ENCODE results near the gene NDFIP2.

Gene NDFIP2

DNA sequence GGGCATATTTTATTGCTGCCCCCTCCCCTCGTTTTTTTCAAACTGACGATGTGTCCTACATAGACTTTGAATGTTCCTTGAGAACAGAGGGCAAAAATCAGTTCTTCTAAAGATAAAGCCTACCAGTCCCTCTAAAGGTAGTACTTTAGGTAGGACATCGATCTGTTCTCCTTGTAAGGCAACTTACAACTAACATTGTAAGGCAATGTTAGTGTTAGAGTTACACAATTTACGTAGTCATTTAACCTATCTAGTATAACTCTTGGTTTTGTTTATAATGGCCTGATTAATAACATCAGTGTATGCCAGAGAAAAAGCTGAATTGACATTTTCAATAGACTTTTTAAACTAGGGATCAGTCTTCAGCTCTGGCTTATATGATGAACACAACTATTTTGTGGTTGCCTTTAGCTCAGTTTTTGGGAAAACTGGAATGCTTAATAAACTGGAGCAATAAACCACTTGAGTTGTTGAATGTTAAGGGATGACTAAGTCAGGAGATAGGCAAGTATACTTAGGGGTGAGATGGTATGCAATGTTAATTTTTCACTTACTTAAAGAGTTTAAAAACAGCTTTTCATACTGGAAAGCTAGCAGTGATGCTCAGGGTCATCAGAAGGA, 2.2 kb downstream of the NDFIP2 start:
- no peak for DNase-seq (ENCODE audit: low read depth)
- no peak overlapping the region for H3K4me3 ChIP-seq (ENCODE audit: low read depth, low read length)
- TF ChIP-seq POLR2A (IDR thresholded peaks at IDR 0.05; ENCODE audit: extremely low read depth, insufficient read length) (no peak), MYC (IDR thresholded peaks at IDR 0.05; ENCODE audit: low read depth, low read length) (no peak)
- TF ChIP-seq, protein P1, sequence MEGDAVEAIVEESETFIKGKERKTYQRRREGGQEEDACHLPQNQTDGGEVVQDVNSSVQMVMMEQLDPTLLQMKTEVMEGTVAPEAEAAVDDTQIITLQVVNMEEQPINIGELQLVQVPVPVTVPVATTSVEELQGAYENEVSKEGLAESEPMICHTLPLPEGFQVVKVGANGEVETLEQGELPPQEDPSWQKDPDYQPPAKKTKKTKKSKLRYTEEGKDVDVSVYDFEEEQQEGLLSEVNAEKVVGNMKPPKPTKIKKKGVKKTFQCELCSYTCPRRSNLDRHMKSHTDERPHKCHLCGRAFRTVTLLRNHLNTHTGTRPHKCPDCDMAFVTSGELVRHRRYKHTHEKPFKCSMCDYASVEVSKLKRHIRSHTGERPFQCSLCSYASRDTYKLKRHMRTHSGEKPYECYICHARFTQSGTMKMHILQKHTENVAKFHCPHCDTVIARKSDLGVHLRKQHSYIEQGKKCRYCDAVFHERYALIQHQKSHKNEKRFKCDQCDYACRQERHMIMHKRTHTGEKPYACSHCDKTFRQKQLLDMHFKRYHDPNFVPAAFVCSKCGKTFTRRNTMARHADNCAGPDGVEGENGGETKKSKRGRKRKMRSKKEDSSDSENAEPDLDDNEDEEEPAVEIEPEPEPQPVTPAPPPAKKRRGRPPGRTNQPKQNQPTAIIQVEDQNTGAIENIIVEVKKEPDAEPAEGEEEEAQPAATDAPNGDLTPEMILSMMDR (IDR thresholded peaks at IDR 0.05; ENCODE audit: low read depth, low read length), result no peak
- TF ChIP-seq, protein P2, sequence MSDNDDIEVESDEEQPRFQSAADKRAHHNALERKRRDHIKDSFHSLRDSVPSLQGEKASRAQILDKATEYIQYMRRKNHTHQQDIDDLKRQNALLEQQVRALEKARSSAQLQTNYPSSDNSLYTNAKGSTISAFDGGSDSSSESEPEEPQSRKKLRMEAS (IDR thresholded peaks at IDR 0.05; ENCODE audit: low read depth, low read length), result no peak

DNA sequence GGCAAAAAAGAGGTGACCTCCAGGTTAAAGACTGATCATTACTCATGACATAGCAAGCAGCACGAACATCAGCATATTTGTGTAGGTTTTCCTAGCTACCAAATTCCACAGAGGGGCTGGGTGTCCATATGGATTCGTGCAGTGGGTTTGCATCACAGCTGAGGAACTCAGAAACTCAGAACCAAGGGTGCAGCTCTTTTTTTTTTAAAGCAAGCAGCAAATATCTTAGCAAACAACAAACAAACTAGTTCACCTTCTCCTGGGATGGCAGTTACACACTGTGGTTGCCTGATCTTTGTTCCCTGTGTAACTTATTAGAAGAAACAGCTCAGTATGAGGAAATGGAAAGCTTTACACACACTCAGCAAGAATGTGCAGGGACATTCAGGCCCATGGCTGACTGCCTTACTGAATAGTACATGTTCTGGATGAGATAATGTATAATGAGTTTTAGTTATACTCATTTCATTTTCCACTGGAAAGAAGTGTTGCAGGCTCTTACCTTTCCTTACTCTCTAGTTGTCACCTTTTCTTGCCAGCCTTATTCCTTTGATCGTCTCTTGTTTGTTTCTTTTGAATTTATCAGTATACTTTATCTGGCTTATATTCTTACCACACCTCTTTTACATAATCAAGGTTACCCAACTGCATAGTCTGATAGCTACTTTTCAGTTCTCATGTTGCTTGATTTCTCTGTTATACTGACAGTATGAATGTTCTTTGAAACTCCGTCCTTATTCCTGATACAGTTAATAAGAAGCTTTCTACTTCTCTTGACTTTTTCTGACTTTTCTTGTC, 4.3 kb downstream of the NDFIP2 start:
- H3K4me3 ChIP-seq (ENCODE audit: low read depth, low read length), result no peak overlapping the region
- TF ChIP-seq, protein P2 (IDR thresholded peaks at IDR 0.05; ENCODE audit: low read depth, low read length), result no peak
- TF ChIP-seq, protein P1 (IDR thresholded peaks at IDR 0.05; ENCODE audit: low read depth, low read length), result no peak
- no peak for TF ChIP-seq POLR2A (IDR thresholded peaks at IDR 0.05; ENCODE audit: extremely low read depth, insufficient read length)
- peak; percentile 50; the same call in 1 of the 2 replicates for TF ChIP-seq MYC (IDR thresholded peaks at IDR 0.05; ENCODE audit: low read depth, low read length)
- DNase-seq (ENCODE audit: low read depth), result peak; percentile 54

DNA sequence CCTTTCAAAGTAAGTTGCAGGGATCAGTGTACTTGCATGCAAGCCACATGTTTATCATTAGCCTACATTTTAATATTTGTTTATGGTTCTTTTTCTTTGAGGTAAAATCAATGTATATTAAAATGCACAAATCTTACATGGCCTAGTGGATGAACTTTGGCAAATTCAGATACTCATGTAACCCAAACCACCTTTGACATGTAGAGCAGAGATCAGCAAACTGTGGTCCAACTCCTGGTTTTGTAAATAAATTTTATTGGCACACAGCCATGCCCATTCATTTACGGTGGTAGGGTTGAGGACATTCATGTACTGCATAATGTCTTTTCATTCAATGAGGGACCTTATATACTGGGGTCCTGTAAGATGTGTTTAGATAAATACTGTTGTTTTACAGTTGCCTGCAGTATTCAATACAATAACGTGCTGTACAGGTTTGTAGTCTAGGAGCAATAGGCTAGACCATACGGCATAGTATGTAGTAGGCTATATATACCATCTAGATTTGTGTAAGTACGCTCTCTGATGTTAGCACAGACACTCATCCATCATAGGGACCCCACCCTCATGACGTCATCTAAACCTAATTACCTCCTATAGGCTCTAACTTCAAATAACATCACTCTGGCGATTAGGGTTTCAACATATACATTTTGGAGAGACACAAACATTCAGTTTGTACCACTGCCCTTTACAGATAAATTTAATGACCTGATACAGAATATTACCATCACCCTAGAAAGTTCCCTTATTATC, 5.7 kb downstream of the NDFIP2 start:
- H3K4me3 ChIP-seq (ENCODE audit: low read depth, low read length), result no peak overlapping the region
- TF ChIP-seq, protein P1 (IDR thresholded peaks at IDR 0.05; ENCODE audit: low read depth, low read length), result no peak
- no peak for TF ChIP-seq MYC (IDR thresholded peaks at IDR 0.05; ENCODE audit: low read depth, low read length)
- TF ChIP-seq, protein P2 (IDR thresholded peaks at IDR 0.05; ENCODE audit: low read depth, low read length), result no peak
- TF ChIP-seq POLR2A (IDR thresholded peaks at IDR 0.05; ENCODE audit: extremely low read depth, insufficient read length), result no peak
- no peak for DNase-seq (ENCODE audit: low read depth)

DNA sequence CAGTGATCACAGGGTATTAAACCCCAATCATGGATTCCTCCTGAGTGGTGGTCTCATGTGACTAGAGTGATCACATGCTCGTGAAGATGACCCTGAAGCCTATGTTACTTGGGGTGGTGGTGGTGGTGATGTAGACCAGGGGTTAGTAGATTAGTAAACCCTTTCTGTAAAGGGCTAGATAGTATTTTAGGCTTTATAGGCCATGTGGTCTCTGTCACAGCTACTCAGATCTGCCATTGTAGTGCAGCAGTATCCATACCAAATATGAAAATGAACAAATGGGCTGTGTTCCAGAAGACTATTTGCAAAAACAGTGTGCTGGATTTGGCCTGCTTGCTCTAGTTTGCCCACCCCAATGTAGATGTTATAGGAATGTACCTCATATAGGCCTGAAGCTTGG, 9.4 kb downstream of the NDFIP2 start:
- TF ChIP-seq, protein P2 (IDR thresholded peaks at IDR 0.05; ENCODE audit: low read depth, low read length), result no peak
- TF ChIP-seq POLR2A (IDR thresholded peaks at IDR 0.05; ENCODE audit: extremely low read depth, insufficient read length) (no peak), MYC (IDR thresholded peaks at IDR 0.05; ENCODE audit: low read depth, low read length) (no peak)
- TF ChIP-seq, protein P1 (IDR thresholded peaks at IDR 0.05; ENCODE audit: low read depth, low read length), result no peak
- DNase-seq (ENCODE audit: low read depth), result no peak
- no peak overlapping the region for H3K4me3 ChIP-seq (ENCODE audit: low read depth, low read length)

DNA sequence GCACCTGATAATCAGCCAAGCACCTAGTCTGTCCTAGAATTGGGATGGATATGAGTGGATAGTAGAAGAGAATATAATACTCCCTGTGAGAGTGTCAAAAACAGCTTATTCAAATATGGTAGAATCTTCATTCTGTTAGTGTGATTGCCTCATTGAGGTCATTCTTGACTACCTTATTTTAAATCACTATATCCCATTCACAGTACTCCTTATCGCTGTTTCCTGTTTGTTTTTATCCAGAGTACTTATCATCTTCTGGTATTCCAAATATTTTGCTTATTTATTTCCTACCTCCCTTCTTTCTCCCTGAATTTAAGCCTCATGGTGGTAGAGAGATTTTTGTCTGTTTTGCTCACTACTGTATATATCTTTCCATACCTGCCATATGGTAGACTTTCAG, 9.9 kb downstream of the NDFIP2 start:
- DNase-seq (ENCODE audit: low read depth), result no peak
- H3K4me3 ChIP-seq (ENCODE audit: low read depth, low read length), result no peak overlapping the region
- TF ChIP-seq, protein P2 (IDR thresholded peaks at IDR 0.05; ENCODE audit: low read depth, low read length), result no peak
- TF ChIP-seq, protein P1 (IDR thresholded peaks at IDR 0.05; ENCODE audit: low read depth, low read length), result no peak
